GM10266 (cell line): ENCODE data around the gene ZNF148.

ENCODE experiments used
- DNase-seq: peaks from one replicate; pipeline ENCODE4 v3.0.0; 2012; ENCODE audit errors: extremely low spot score
- TF ChIP-seq, protein P1 (sequence below): IDR thresholded peaks from 2 replicates; pipeline ENCODE4 v1.5.1; 2012; ENCODE audit warnings: mild to moderate bottlenecking, low read depth; ENCODE audit not compliant: control insufficient read depth, insufficient read depth; ENCODE audit errors: missing control alignments

The ZNF148 gene

DNA sequence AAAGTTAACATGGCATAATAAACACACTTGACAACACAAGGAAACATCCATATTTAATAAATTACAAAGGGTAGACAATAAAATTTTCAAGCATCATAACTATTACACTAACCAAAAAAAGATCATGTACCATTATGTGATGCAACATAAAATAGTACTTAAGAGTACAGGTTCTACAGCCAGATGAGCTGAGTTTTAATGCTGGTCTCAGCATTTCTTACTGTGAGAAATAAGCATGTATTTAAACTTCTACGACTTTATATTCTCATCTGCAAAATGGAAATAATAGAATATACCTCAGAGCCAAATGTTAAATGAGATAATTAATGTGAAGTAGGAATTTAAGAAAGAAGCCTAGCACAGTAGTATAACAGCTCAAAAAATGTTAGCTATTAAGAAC lies 128.9 kb downstream of the ZNF148 start:
- no peak for DNase-seq
- TF ChIP-seq, protein P1, sequence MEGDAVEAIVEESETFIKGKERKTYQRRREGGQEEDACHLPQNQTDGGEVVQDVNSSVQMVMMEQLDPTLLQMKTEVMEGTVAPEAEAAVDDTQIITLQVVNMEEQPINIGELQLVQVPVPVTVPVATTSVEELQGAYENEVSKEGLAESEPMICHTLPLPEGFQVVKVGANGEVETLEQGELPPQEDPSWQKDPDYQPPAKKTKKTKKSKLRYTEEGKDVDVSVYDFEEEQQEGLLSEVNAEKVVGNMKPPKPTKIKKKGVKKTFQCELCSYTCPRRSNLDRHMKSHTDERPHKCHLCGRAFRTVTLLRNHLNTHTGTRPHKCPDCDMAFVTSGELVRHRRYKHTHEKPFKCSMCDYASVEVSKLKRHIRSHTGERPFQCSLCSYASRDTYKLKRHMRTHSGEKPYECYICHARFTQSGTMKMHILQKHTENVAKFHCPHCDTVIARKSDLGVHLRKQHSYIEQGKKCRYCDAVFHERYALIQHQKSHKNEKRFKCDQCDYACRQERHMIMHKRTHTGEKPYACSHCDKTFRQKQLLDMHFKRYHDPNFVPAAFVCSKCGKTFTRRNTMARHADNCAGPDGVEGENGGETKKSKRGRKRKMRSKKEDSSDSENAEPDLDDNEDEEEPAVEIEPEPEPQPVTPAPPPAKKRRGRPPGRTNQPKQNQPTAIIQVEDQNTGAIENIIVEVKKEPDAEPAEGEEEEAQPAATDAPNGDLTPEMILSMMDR = no peak

DNA sequence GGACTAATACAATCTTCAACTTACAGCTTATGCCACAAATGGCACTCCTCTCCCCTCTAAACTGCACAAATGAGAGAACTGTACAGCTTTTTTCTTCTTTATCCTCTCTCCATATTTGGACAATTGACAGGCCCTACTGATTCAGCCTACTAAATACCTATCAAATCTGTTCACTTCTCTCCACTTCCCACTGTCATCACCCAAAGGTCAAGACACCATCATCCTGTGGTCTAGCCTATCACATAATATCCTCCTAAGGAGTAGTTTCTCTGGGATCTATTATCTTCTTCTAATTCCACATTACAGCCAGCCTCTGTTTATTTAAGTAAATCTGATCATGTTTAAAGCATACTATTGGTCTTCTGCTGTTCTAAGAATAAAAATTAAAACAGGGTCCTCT lies 129.6 kb downstream of the ZNF148 start:
- no peak for DNase-seq

DNA sequence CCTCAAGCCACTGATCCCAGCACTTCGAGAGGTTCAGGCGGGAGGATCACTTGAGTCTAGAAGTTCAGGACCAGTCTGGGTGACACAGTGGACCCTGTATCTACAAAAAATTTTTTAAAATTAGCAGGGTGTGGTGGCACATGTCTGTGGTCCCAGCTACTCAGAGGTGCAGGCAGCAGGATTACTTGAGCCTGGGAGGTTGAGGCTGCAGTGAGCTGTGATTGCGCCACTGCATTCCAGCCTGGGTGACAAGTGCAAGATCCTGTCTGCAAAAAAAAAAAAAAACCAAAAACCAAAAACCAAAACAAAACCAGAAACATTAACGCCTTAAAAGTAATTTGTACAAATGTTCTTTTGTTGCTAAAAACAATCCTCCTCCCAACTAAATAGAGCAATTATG lies 134.6 kb downstream of the ZNF148 start:
- no peak for DNase-seq
- TF ChIP-seq, protein P1 = no peak

More for the DNA sequence above, 129.6 kb downstream of the ZNF148 start:
- TF ChIP-seq, protein P1 = no peak

DNA sequence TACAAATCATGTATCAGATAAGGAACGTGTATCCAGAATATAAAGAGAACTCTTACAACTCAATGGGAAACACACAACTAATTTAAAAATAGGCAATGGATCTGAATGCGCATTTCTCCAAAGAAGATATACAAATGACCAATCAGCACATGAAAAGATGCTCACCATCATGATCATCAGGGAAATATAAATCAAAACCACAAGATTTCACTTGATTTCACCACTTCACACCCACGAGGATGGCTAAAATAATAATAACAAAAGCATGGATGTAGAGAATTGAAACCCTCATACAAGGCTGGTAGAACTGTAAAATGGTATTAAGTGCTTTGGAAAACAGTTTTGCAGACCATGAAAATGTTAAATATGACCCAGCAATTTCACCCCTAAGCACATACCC lies 135.9 kb downstream of the ZNF148 start:
- no peak for DNase-seq
- TF ChIP-seq, protein P1 = no peak

DNA sequence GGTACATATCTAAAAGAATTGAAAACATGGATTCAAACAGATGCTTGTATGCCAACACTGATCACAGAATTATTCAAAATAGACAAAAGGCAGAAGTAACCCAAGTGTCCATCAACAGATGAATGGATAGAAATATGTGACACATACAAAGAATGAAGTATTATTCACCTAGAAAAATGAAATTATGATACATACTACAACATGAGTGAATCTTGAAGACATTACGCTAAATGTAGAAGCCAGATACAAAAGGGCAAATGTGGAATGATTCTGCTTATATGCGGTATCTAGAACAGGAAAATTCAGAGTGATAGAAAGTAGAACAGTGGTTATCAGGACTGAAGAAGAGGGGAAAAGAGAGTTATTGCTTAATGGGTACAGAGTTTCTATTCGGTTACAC lies 136.4 kb downstream of the ZNF148 start:
- TF ChIP-seq, protein P1 = no peak
- no peak for DNase-seq

DNA sequence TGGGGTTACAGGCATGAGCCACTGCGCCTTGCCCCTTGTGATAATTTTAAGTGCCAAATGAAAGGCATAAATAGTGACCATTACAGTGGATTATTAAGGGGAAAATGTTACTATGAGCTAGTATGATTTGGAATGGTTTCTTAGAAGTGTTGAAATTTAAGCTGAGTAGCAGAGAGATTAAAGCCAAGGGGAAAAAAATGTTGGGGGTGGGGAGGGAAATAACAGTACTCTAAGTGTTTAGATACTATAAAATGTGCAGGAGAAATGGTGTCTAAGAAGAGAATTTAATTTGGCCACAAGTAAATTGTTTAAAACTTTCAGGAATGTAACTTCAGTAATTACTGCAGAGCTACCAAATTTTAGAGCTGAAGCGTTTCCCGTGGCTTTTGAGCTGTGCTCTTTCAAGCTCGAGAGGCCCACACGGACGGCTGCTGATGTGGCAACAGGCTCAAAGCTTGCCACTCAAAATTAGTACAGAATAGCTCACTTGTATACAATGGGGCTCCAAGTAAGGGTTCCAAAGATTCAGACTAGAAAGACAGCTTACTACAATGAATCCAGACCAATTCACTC lies 138.7 kb downstream of the ZNF148 start:
- TF ChIP-seq, protein P1 = no peak
- no peak for DNase-seq

DNA sequence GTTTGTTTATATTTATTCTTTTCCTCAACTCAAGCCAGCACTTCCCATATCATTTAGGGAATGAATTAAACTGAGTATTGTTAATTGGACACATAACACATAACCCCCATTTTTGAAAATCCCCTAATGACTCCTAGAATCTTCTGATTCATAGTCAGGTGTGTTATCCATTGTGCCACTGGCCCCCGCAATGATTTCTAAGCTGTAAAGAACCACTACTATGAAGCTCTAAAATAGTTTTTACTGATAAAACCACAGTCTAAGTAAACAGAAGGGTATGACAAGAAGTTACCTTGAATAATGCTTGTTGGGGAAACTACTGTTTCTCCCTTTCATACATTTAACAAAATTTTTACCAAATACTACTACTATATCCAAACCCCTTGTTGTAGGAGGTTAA lies 140.3 kb downstream of the ZNF148 start:
- TF ChIP-seq, protein P1 = no peak
- DNase-seq = no peak
